HG02973 (cell line): ENCODE measurements around the gene PRSS57.
"Not testable (repeated sequence)": the region's sequence is repeated elsewhere in the genome, so short reads cannot be mapped to it uniquely, and the experiment has no call there.

Experiments
- ATAC-seq: cut with Tn5 transposase; IDR thresholded peaks from one replicate; pipeline ENCODE4 v1.9.1; 2021; ENCODE audit warnings: moderate library complexity; ENCODE audit not compliant: unreplicated experiment

The PRSS57 gene

DNA sequence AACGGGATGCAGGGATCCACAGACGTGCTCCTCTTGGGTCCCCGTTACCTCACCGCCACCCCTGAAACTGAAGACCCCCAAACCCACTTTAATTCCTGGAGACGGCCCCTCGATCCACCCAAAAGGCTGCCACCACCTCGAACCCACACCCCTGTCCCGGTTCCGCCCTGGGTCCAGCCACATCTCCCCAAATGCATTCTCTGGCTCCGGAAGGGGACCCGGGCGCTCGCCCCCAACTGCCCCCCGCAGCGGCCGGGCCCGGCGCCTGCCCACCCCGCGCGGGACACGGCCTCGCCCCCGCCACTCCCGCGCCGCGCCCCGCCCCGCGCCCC, 19.3 kb downstream of the PRSS57 start:
- ATAC-seq, result no peak

DNA sequence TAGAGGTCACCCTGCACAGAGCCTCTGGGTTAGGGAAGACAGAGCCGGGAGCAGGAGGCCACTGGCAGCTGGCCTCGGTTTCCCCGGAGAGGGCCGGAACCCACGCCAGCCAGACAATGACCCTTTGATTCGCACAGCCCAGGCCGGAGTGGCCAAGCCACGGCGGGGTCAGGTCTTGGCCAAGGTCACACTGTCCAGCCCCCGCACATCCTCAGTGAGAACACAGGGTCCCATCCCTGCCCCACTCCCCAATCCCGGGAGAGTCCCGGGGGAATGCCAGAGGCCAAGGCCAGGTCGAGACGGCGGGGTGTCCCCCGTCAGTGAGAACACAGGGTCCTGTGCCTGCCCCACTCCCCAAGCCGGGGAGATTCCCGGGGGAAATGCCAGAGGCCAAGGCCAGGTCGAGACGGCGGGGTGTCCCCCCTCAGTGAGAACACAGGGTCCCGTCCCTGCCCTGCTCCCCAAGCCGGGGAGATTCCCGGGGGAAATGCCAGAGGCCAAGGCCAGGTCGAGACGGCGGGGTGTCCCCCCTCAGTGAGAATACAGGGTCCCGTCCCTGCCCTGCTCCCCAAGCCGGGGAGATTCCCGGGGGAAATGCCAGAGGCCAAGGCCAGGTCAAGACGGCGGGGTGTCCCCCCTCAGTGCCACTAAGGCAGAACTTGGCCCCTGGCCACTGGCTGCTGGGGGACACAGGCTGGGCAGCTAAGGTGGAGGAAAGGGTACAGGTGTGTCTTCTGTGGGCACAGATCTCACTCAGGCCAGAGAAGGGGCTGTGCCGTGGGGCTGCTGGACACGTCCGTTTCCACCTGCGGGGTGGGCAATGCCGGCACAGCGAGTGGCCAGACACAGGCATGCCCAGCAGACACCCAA, 20.7 kb downstream of the PRSS57 start:
- no peak for ATAC-seq

DNA sequence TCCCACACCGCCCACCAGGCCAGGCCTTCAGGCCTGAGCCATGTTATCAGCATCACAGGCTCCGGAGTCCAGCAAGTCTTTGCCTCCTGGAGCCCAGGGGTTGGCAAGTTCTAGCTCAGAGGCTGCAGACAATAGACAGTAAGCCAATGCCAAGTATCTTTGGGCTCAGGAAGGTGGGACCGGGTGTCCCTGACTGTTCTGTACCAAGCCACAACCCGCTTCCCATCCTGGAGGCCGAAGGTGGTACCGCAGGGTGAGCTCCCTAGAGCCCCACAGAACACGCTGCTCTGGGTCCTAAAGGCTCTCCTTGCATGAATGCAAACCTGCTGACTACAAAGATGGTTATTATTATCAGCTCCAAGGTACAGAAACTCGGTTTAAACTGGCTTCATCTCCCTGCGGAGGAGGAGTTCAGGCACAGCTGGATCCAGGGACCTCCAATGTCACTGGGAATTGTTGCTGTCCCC, 24.6 kb downstream of the PRSS57 start:
- ATAC-seq, result no peak

DNA sequence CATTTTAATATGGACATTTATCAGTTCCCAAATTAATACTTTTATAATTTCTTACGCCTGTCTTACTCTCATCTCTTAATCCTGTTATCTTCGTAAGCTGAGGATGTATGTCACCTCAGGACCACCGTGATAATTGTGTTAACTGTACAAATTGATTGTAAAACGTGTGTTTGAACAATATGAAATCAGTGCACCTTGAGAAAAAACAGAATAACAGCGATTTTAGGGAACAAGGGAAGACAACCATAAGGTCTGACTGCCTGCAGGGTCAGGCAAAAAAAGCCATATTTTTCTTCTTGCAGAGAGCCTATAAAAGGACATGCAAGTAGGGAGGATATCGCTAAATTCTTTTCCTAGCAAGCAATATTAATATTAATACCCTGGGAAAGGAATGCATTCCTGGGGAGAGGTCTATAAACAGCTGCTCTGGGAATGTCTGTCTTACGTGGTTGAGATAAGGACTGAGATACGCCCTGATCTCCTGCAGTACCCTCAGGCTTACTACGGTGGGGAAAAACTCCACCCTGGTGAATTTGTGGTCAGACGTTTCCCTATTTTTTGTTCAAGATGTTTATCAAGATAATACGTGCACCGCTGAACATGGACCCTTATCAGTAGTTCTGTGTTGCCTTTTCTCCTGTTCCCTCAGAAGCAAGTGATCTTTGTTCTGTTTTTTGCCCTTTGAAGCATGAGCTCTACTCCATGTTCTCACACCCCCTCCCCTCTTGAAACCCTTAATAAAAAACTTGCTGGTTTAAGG, 26.4 kb downstream of the PRSS57 start:
- not testable (repeated sequence) for ATAC-seq

DNA sequence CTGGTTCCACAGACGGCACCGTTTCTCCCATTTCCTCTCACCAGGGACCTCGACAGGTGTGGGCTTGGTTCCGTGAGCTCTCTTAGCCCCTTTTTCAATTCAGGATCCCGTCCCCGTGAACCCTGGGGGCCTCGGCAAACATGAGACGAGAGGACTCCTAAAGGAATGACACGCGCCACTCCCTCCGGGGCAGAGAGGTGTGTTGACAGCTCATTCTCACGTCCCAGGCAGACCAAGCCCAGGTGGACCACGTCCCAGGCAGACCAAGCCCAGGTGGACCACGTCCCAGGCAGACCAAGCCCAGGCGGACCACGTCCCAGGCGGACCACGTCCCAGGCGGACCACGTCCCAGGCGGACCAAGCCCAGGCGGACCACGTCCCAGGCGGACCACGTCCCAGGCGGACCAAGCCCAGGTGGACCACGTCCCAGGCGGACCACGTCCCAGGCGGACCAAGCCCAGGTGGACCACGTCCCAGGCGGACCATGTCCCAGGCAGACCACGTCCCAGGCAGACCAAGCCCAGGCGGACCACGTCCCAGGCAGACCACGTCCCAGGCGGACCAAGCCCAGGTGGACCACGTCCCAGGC, 28.2 kb downstream of the PRSS57 start:
- not testable (repeated sequence) for ATAC-seq

DNA sequence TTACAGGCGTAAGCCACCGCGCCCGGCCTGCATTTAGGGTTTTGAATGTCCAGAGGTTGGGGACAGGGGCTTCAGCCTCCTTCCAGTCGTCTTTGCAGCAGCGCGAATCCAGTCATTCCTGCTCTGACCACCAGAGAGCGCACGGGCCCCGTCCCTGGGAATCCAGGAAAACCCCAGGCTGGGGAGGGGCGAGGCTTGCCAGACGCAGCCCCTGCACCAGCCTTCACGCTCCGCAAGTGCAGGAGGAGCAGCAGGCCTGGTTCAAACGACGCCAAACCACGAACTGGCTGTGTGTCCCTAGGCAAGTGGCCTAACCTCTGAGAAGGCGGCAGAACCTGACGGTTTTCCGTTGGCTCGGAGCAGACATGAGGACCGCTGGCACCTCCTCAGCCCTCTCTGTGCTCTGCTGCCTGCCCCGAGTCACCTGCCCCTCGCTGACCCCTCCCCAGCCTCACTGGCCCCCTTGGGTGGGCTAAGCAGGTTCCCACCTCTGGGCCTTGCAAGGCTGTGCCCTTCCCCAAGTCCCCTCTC, 30.3 kb downstream of the PRSS57 start:
- ATAC-seq, result no peak

DNA sequence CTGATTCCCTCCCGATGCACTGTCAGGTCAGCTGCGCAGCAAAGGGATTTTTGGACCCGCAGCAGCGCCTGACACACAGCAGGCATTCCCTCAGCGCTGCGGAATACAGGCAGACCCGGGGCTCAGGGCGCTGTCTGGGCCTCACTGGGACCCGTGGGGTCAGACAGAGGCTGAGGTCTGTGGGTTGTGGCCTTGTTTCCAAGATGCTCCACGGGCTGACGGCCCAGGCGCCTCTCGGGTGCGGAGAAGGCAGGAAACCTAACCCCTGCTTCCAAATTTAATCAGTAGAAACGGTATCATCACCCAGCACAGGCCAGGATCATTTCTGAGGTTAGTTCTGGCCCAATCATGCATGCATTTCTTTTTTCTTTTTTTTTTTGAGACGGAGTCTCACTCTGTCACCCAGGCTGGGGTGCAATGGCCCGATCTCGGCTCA, 31.6 kb downstream of the PRSS57 start:
- ATAC-seq, result no peak

DNA sequence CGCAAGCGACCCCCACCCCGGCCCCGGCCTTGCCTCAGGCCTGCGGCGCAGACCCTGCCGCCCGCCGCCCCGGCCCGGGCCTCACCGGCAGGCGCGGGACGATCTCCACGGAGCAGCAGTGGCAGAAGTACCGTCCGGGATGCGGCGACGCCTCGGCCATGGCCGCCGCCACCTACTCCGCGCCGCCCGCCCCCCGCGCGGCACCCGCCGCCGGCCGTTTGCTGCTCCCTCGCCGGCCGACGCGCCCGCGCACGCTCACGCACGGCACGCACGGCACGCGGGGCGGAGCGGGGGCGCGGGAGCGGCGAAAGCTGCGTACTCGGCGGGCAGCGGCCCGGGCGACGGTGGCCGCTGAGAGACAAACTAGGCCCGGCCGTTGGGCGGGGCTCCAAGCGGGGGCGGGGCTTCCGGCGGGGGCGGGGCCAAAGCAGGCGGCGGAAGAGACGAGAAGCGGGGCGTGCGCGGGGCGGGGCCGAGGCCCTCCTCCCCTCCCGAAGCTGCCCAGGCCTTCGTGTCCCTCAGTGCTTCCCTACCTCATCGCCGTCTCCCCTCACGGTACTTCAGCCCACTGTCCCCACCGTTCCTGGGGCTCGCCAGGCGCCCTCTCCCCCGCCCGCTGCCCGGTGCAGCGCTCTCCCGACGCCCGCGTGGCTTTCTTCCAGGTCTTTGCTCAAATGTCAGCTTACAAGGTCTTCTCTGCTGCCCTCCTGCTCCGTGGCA, 32.1 kb downstream of the PRSS57 start, which contains the start of gene RNF126:
Gene RNF126, minus strand, starts transcription at position 253 of the 720 bp plus-strand sequence. Its CDS starts 93 bp downstream, at position 160.
- ATAC-seq, result peak; percentile 45

DNA sequence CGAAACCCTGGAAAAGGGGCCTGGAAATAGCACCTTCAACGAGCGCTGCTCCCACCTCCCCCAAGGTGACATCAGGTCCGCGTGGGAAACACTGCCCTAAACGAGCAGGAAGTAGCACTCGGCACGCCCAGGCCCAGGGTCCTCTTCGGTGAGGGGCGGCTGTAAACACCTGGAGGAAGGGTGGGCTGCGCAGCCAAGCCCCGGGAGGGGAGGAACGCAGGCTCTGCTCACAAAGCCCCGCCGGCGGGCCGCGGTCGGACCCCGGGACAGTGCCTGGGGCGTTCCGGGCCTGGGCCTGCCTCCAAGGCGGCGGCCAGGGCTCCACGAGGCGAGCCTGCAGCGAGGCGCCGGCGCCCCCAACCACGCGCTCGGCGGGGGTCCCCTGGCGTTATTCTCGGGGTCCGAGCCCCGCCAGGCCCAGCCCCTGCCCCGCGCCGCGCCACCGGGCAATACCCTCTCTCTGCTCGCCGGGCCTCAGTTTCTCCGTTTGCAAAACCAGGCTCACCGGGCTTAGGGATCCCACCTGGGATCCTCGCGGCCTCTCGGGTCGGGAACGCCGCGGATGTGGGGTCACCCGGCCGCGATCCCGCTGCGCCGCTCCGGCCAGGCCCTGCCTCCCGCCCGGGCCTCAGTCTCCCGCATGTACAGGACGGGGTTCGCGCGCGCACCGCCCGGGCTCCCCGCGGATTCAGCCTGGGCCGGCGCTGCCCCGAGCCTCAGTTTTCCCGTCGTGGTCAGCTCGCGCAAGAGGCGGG, 32.9 kb downstream of the PRSS57 start:
- ATAC-seq, result peak; percentile 2

DNA sequence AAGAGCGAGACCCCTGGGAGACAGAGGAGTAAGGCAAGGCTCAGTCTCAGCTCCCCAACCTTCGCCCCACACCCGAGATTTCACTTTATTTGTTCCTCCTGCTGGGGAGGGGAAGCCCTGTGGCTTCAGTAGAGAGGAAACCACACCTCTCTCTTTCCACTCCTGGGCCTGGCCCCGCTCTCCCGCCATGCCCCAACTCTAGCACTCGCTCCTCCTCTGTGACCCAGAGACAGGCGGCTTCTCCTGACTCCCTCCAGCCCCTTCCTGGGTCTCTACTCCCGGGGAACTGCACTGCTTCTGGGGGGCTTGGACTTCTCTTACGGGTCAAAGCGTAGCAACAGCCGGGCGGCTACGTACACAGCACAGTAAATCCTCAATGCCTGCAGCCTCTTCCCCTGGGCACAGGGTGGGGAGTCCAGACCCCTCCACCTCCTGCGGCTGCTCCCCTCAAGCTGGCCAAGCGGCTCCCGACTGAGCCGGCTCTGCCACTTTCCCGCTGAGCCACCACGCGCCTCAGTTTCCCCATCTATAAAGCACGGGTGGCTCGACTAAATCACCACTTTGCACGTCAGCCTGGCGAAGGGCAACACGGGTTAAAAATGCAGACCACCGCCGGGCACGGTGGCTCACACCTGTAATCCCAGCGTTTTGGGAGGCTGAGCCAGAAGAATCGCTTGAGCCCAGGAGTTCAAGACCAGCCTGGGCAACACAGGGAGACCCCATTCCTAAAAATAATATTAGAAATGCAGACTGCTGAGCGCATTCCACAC, 33.6 kb downstream of the PRSS57 start:
- no peak for ATAC-seq

DNA sequence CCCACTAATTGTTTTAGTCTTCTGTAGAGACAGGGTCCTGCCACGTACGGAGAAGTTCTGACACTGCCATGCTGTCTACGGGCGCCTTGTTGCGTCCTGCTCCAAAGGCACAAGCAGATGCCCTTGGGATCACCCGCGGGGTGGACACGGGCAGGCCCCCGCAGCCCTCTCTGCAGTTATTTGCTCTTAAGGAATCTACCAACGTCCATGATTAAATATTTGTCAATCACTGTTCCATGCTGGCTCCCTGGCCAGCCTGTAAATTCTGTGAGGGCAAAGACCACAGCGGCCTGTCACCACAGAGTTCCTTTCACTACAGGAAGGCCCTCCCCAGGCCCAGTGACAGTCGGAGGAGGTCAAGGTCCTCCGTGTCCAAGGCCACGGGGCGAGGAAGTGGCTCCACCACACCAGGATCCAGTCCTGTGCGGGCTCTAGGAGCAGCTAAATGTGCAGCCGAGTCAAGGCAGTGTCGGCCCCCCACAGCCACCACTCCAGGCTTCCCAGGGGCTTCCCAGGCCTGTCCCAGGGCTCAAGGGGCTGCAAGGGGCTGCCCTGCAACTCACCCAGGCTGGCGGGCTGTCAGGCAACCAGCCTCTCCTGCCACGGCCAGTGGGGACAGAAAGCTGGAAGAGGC, 34.3 kb downstream of the PRSS57 start:
- no peak for ATAC-seq

DNA sequence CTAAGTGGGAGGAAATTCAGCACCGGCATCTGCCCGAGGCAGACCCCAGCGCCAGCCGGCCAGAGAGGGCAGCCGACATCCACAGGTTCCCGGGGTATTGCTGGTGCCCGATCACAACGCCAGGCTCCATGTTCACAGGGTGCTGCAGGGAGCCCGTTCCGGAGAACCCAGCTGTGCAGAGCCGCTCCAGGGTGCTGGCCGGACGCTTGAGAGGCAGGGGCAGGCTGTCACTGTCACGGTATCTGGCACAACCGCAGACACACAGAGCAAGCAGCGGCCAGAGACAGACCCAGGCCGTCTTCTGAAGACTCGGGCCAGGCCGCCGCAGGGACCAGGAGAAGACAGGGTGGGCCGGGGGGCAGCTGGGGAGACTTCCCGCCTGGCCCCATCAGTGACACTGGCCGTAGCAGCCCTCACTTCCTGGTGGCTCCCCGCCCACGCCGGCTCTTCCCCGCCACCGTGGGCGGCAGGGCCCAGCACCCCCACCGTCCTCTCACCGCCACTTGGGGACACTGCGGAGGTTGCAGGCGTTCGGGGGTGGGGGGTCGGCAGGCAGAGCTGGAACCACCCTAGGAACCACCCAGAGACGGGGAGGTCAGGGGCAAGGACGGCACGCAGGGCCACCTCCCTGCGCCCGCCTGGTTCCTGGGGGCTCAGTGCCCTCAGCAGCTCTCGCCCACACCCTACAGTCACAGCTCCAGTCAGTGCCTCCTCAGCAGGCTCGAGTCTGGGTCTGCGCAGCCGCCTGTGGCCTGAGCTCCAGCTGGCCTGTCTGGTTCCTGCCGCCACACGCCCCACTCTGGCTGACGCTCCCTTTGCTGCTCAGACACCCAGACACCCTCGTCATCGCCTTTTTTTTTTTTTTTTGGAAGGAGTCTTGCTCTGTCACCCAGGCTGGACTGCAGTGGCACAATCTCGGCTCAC, 36.1 kb downstream of the PRSS57 start:
- no peak for ATAC-seq

DNA sequence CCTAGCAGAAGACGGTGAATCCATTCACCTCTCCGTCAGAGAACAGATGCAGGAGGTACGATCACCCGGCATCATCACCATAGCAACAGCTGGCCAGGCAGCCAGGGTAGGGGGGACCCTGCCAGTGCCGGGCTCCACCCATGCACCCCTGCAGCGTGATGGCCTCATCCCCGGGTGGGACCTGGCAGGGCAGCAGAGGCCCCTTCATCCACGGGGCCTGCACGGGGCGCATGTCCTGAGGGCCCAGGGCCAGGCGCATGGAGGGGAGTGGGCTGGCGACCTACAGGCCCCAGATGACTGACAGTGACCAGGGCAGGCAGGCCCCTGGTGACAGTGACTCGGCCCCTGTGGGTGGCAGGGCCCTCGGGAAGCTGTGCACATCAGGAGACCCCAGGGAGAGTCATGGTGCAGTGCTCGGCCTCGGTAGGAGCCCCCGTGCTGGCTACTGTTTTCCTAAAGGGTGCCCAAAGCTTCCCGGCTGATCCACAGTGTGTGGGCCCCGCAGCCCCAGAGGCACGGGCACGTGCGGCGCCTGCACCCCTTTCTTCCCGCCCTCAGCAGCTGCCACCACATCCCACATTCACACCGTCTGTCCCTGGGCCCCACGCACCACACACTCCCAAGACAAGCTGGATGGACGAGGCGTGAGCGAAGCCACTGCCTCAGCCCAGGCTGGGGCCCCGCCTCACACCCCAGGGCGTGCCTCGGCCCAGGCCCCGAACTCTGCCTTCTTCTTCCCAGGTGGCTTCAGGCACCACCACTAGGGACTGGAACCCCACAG, 37.0 kb downstream of the PRSS57 start:
- no peak for ATAC-seq

DNA sequence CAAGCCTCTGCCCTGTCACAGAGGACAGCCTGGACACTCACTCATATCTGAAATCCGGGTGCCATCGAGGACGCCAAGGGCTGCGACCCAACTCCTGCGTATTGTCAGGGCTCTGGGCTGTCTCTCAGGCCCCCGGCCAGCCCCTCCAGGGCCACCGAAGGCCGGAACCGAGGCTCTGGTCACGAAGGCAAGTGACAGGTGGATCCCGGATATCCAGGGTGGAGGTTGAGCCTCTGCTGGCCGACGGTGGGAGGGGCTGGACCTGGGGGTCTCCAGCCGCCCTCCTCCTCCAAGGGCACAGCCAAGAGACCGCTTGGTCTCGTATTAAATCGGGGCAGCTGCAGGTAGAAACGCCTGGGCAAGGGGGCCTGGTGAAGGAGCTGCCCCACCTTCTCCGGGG, 37.6 kb downstream of the PRSS57 start:
- no peak for ATAC-seq

DNA sequence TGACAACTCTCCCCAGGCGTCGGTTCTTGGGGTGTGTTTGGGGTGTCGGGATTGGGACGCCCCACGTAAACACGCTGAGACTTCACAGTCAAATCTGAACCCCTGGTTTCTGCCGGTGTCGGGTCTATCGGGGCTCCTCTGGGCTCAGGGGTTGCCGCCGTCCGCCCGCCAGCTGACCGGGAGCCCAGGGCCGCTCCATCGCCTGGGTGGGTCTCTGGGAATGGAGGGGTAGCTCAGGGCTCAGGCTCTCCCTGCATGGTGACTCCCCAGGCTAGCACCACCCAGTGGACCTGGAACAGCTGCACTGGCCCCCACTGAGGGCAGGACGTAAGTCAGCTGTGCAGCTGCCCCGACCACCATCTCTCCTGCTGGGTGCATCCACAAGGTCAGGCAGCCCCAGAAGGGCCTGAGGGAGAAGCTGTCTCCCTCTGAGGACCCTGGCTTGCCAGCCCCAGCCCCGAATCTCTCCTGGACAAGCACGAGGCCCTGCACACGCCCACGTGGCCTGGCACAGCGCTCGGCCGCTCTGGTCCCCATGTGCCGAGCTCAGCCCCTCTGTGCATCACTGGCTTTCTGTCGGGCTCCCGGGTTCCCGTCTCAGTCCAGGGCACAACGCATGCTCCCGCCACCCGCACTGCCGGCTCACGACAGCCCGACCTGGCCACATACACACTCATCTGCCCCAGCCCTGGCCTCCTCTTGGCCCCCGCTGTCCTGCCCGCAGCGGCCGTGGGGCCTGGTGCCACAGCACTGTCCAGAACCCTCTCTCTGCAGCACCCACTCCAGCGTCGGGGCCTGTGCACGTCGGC, 38.3 kb downstream of the PRSS57 start:
- no peak for ATAC-seq

DNA sequence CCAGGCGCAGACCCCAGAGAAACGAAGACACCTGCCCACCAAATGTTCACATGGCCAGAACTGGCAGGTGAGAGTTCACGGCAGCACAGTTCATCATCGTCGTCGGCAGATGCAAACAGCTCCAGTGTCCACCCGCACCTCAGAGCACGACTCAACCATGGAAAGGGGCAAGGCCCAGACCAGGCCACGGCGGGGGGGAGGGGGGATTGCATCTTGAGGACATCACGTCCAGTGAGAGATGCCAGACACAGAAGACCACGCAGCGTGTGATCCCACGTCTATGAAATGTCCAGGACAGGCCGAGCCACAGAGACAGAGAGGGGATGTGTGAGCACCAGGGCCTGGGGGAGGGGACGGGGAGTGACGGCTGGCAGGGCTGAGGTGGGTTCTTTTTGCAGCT, 39.6 kb downstream of the PRSS57 start:
- no peak for ATAC-seq
